NCI-H146 treated with DMSO at 0.1 percent for 48 hours (cell line): ENCODE data around the gene DKK3.

Source experiments
- DNase-seq: peaks from one replicate; lab custom pipeline; 2025; ENCODE audit not compliant: unreplicated experiment; lab: John Stamatoyannopoulos, UW

DKK3 gene

GRCh38 chr11:11948242-11948947, 60.0 kb downstream of the DKK3 start:
- no peak for DNase-seq

DNA sequence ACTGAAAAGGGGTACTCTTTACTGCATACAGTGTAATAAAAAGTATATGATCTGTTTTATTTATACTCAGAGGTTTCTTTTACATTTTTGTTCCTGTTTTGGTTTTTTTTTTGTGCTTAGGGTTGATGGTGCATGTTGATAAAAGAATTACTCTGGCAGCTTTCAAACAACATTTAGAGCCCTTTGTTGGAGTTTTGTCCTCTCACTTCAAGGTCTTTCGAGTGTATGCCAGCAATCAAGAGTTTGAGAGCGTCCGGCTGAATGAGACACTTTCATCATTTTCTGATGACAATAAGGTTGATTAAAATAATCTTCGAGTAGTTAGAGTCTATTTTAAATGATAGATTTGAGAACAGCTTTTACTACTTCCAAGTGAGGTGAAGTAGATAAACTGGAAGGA, 60.6 kb downstream of the DKK3 start:
- DNase-seq: no peak

- DNase-seq: no peak
Measured at GRCh38 chr11:11946878-11947277, 61.5 kb downstream of the DKK3 start.

- no peak for DNase-seq
Measured at GRCh38 chr11:11946180-11946579, 62.2 kb downstream of the DKK3 start.

DNA sequence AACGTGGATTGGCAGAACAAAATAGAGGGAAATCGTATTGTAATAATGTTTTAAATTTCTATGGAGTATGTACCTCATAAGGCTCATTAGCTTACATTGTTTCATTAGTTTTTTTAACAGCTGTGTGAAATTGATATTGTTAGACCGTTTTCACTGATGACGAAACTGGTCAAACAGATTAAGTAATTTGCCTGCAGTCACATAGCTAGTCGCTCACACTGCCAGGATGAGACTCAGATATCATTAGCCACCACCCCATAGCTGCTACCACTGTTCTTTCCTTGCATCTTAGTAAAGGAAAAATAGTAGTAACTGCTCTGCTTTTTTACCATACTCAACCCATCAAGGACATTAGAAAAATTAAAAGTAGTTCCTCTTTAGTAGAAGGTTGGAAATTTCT, 64.0 kb downstream of the DKK3 start:
- no peak for DNase-seq

DNA sequence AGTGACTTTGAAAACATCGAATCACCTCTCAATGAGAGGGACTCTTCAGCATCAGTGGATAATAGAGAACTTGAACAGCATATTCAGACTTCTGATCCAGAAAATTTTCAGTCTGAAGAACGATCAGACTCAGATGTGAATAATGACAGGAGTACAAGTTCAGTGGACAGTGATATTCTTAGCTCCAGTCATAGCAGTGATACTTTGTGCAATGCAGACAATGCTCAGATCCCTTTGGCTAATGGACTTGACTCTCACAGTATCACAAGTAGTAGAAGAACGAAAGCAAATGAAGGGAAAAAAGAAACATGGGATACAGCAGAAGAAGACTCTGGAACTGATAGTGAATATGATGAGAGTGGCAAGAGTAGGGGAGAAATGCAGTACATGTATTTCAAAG, 65.8 kb downstream of the DKK3 start:
- DNase-seq: no peak

DNA sequence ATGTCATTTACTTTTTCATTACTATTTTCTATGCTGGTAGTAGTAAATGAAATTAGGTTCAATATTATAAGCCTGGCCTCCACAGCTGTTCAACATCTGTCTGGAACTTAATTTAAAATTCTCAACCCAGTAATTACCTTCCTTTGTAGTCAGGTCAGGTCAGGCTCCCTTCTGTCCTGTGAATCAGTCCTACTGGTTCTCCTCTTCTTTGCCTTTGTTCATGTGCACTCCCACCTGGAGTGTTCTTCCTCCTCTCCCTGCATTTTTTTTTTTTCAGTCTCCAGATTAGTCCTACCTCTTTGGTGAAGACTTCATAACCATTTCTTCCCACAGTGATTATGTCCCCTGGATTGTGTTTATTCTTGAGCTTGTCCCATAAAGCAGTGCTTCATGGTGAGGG, 67.9 kb downstream of the DKK3 start:
- DNase-seq: peak; percentile 47

DNA sequence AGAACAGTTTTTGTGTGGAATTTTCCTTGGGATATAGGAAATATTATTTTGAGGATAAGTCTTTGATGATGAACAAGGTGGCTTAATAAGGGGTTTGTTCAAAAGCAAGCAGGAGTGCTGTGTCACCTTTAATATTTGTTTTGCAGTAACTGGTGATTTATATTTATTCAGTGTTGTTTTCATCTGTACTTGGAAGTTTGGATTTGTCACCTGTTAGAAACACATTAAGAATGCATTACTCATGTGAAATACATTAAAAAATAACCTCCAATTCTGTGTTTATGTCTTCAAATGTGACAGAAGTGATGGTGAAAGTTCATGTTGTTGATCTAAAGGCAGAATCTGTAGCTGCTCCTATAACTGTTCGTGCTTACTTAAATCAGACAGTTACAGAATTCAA, 70.5 kb downstream of the DKK3 start:
- no peak for DNase-seq

- no peak for DNase-seq
Measured at GRCh38 chr11:11937433-11937832, 71.0 kb downstream of the DKK3 start.

DNA sequence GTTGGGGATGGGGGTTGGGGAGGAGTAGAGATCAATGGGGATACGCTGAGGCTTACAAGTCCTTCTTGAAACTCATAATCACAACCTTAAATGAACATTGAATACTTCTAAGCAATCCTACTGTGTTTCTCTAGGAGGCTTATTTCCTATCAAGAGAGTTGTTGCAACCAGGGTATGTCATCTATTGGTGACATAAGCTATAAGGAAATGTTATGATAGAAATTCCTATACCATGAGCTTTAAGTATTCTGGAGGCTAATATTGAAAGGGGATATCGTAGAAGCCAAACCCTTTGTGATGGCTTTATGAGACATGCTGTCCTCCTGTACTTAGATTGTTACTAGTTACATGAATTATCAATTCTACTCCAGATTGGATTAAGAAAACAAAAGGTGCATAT, 72.9 kb downstream of the DKK3 start:
- DNase-seq: no peak

GRCh38 chr11:11931461-11932055, 76.9 kb downstream of the DKK3 start:
- peak; percentile 21 for DNase-seq

DNA sequence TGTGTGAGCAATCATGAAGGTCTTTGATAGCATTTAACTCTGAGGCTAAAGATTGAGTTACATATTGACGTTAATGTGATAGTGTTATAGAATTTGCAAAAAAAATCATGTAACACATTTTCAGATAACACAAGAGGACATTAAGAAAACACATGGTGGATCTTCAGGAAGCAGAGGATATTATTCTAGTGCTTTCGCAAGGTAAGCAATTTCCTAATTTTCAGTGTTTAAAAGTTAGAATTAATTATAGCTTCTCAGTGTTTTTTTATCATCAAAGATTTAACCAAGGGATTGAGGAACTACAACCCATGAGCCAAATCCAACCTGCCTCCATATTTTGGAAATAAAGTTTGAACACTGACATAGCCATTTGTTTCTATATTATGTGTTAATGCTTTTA, 78.5 kb downstream of the DKK3 start:
- DNase-seq: no peak

DNA sequence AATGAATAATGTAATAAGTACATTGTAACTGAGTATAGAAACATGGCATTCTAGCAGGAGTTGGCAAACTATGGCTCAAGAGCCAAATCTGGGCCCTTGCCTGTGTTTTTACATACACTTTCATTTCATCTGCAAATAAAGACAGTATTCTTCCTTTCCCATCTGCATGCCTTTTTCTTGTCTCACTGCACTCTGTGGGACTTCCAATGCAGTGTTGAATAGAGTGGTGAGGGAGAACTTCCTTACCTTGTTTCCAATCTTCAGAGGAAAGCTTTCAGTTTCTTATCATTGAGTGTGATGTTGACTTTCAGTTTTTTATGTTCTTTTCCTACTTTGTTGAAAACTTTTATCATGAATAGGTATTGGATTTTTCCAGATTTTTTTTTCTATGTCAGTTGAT, 84.6 kb downstream of the DKK3 start:
- no peak for DNase-seq

GRCh38 chr11:11916981-11917399, 91.4 kb downstream of the DKK3 start:
- DNase-seq: no peak

DNA sequence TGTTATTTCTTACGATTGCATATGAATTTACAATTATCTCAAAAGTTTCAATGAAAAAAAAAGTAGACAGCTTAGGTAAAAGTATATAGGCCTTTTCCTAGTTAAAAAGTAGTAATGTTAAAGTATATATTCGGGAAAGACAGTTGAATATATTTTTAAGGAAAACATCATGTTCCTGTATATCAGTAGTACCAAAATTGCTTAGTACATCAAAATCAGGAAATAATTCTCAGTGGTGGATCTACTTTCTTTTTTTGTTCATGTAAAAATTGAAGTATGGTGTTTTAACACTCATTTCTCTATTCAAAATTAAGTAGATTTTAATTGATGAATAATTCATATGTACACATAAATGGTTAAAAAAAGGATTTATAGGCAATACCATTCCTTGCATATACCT, 92.8 kb downstream of the DKK3 start:
- no peak for DNase-seq

DNA sequence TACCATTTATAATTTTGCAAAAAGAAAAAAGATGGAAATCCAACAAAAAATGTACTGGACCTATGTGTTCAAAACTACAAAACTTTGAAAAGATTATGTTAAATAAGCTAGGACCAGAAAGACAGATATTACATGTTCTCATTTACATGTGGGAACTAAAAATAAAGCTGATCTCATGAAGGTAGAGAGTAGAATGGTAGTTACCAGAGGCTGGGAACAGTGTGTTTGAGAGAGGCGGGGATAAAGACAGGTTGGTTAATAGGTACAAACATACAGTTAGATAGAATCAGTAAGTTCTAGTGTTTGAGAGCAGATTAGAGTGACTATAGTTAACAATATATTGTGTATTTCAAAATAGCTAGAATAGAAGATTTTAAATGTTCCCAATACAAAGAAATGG, 95.0 kb downstream of the DKK3 start:
- DNase-seq: no peak
